Measurements from ENCODE around the gene CNTN5.

CNTN5 gene

GRCh38 chr11:100308202-100308601 lies 1287.5 kb downstream of the CNTN5 start:
- H3K36me3 Mint-ChIP-seq (ENCODE audit: low read depth), result no peaks in the 10 kb centered on the region
- H3K9me3 Mint-ChIP-seq, result no peaks in the 10 kb centered on the region
- H3K4me3 Mint-ChIP-seq, result no peak overlapping the region
- no peaks in the 10 kb centered on the region for H3K4me1 Mint-ChIP-seq (ENCODE audit: low read depth)
- no peaks in the 10 kb centered on the region for H3K27me3 Mint-ChIP-seq (ENCODE audit: low read depth)
- H3K27ac Mint-ChIP-seq, result no peak overlapping the region

GRCh38 chr11:100315946-100316345 lies 1295.2 kb downstream of the CNTN5 start:
- no peaks in the 10 kb centered on the region for H3K27me3 Mint-ChIP-seq (ENCODE audit: low read depth)
- H3K27ac Mint-ChIP-seq, result no peak overlapping the region
- no peaks in the 10 kb centered on the region for H3K36me3 Mint-ChIP-seq (ENCODE audit: low read depth)
- no peaks in the 10 kb centered on the region for H3K4me1 Mint-ChIP-seq (ENCODE audit: low read depth)
- H3K9me3 Mint-ChIP-seq, result peaks cover 13% of the 10 kb centered on the region
- H3K4me3 Mint-ChIP-seq, result no peak overlapping the region

GRCh38 chr11:100316952-100317351 lies 1296.2 kb downstream of the CNTN5 start:
- no peaks in the 10 kb centered on the region for H3K27me3 Mint-ChIP-seq (ENCODE audit: low read depth)
- H3K27ac Mint-ChIP-seq, result no peak overlapping the region
- H3K36me3 Mint-ChIP-seq (ENCODE audit: low read depth), result no peaks in the 10 kb centered on the region
- no peak overlapping the region for H3K4me3 Mint-ChIP-seq
- H3K4me1 Mint-ChIP-seq (ENCODE audit: low read depth), result no peaks in the 10 kb centered on the region
- H3K9me3 Mint-ChIP-seq, result peaks cover 13% of the 10 kb centered on the region

- Mint-ChIP-seq H3K36me3 (ENCODE audit: low read depth) (no peaks in the 10 kb centered on the region), H3K4me3 (no peak overlapping the region), H3K4me1 (ENCODE audit: low read depth) (no peaks in the 10 kb centered on the region), H3K27ac (no peak overlapping the region), H3K9me3 (peaks cover 13% of the 10 kb centered on the region), H3K27me3 (ENCODE audit: low read depth) (no peaks in the 10 kb centered on the region)
These were observed 1298.9 kb downstream of the CNTN5 start for GRCh38 chr11:100319691-100320090.

- no peaks in the 10 kb centered on the region for H3K36me3 Mint-ChIP-seq (ENCODE audit: low read depth)
- peaks cover 31% of the 10 kb centered on the region for H3K9me3 Mint-ChIP-seq
- no peak overlapping the region for H3K27ac Mint-ChIP-seq
- no peaks in the 10 kb centered on the region for H3K27me3 Mint-ChIP-seq (ENCODE audit: low read depth)
- H3K4me1 Mint-ChIP-seq (ENCODE audit: low read depth), result no peaks in the 10 kb centered on the region
- H3K4me3 Mint-ChIP-seq, result no peak overlapping the region
These were observed 1308.0 kb downstream of the CNTN5 start for GRCh38 chr11:100328626-100329340.

GRCh38 chr11:100329352-100329751 lies 1308.6 kb downstream of the CNTN5 start:
- peaks cover 36% of the 10 kb centered on the region for H3K9me3 Mint-ChIP-seq
- no peaks in the 10 kb centered on the region for H3K4me1 Mint-ChIP-seq (ENCODE audit: low read depth)
- no peak overlapping the region for H3K4me3 Mint-ChIP-seq
- no peaks in the 10 kb centered on the region for H3K36me3 Mint-ChIP-seq (ENCODE audit: low read depth)
- H3K27me3 Mint-ChIP-seq (ENCODE audit: low read depth), result no peaks in the 10 kb centered on the region
- H3K27ac Mint-ChIP-seq, result no peak overlapping the region

- peaks cover 29% of the 10 kb centered on the region for H3K9me3 Mint-ChIP-seq
- no peaks in the 10 kb centered on the region for H3K27me3 Mint-ChIP-seq (ENCODE audit: low read depth)
These were observed 1316.1 kb downstream of the CNTN5 start for GRCh38 chr11:100336873-100337272.

GRCh38 chr11:100338144-100338840 lies 1317.5 kb downstream of the CNTN5 start:
- no peaks in the 10 kb centered on the region for H3K36me3 Mint-ChIP-seq (ENCODE audit: low read depth)
- H3K27ac Mint-ChIP-seq, result no peak overlapping the region
- H3K9me3 Mint-ChIP-seq, result peaks cover 22% of the 10 kb centered on the region

More at GRCh38 chr11:100336873-100337272, 1316.1 kb downstream of the CNTN5 start:
- H3K4me1 Mint-ChIP-seq (ENCODE audit: low read depth), result no peaks in the 10 kb centered on the region
- H3K27ac Mint-ChIP-seq, result no peak overlapping the region
- no peaks in the 10 kb centered on the region for H3K36me3 Mint-ChIP-seq (ENCODE audit: low read depth)
- no peak overlapping the region for H3K4me3 Mint-ChIP-seq

GRCh38 chr11:100340466-100341319 lies 1319.9 kb downstream of the CNTN5 start:
- H3K27ac Mint-ChIP-seq, result no peak overlapping the region
- no peaks in the 10 kb centered on the region for H3K4me1 Mint-ChIP-seq (ENCODE audit: low read depth)
- no peak overlapping the region for H3K4me3 Mint-ChIP-seq
- H3K27me3 Mint-ChIP-seq (ENCODE audit: low read depth), result no peaks in the 10 kb centered on the region
- H3K9me3 Mint-ChIP-seq, result peaks cover 11% of the 10 kb centered on the region
- H3K36me3 Mint-ChIP-seq (ENCODE audit: low read depth), result no peaks in the 10 kb centered on the region

More at GRCh38 chr11:100338144-100338840, 1317.5 kb downstream of the CNTN5 start:
- no peak overlapping the region for H3K4me3 Mint-ChIP-seq
- H3K4me1 Mint-ChIP-seq (ENCODE audit: low read depth), result no peaks in the 10 kb centered on the region
- no peaks in the 10 kb centered on the region for H3K27me3 Mint-ChIP-seq (ENCODE audit: low read depth)

GRCh38 chr11:100353083-100353482 lies 1332.3 kb downstream of the CNTN5 start:
- Mint-ChIP-seq H3K27ac (no peak overlapping the region), H3K27me3 (ENCODE audit: low read depth) (no peaks in the 10 kb centered on the region), H3K9me3 (no peaks in the 10 kb centered on the region), H3K4me3 (no peak overlapping the region), H3K36me3 (ENCODE audit: low read depth) (no peaks in the 10 kb centered on the region), H3K4me1 (ENCODE audit: low read depth) (no peaks in the 10 kb centered on the region)

GRCh38 chr11:100354736-100355135 lies 1334.0 kb downstream of the CNTN5 start:
- Mint-ChIP-seq H3K27me3 (ENCODE audit: low read depth) (no peaks in the 10 kb centered on the region), H3K9me3 (no peaks in the 10 kb centered on the region), H3K27ac (no peak overlapping the region), H3K36me3 (ENCODE audit: low read depth) (no peaks in the 10 kb centered on the region), H3K4me3 (no peak overlapping the region), H3K4me1 (ENCODE audit: low read depth) (no peaks in the 10 kb centered on the region)

GRCh38 chr11:100356035-100356434 lies 1335.3 kb downstream of the CNTN5 start:
- Mint-ChIP-seq H3K4me3 (no peak overlapping the region), H3K4me1 (ENCODE audit: low read depth) (no peaks in the 10 kb centered on the region), H3K27ac (no peak overlapping the region), H3K36me3 (ENCODE audit: low read depth) (no peaks in the 10 kb centered on the region), H3K27me3 (ENCODE audit: low read depth) (no peaks in the 10 kb centered on the region), H3K9me3 (no peaks in the 10 kb centered on the region)

GRCh38 chr11:100359281-100359680 lies 1338.5 kb downstream of the CNTN5 start:
- Mint-ChIP-seq H3K9me3 (peaks cover 8% of the 10 kb centered on the region), H3K4me1 (ENCODE audit: low read depth) (no peaks in the 10 kb centered on the region)

GRCh38 chr11:100367892-100368291 lies 1347.1 kb downstream of the CNTN5 start:
- Mint-ChIP-seq H3K4me1 (ENCODE audit: low read depth) (no peaks in the 10 kb centered on the region), H3K36me3 (ENCODE audit: low read depth) (no peaks in the 10 kb centered on the region), H3K4me3 (no peak overlapping the region), H3K9me3 (peaks cover 28% of the 10 kb centered on the region), H3K27ac (no peak overlapping the region), H3K27me3 (ENCODE audit: low read depth) (no peaks in the 10 kb centered on the region)

More at GRCh38 chr11:100359281-100359680, 1338.5 kb downstream of the CNTN5 start:
- Mint-ChIP-seq H3K27ac (no peak overlapping the region), H3K27me3 (ENCODE audit: low read depth) (no peaks in the 10 kb centered on the region), H3K4me3 (no peak overlapping the region), H3K36me3 (ENCODE audit: low read depth) (no peaks in the 10 kb centered on the region)

All from T-helper 1 cell treated with Interleukin-12 subunit alpha and Interleukin-12 subunit beta and Interleukin-4 antibody, amounts not matched to agents 30 μg/mL and 1 μg/mL, for 36 hours (primary cell).